T-helper 17 cell (primary cell): ENCODE data around the gene CREB3. TPM values are rescaled to one million over a fixed set of nuclear protein-coding genes. Genes with fewer than 3 reads are reported as not detected.

ENCODE experiments used
- ATAC-seq: fragments of 150-1000 bp; cut with Tn5 transposase; 2 replicates; pipeline ENCODE4 v1.10.0; 2021; ENCODE audit warnings: mild to moderate bottlenecking, moderate library complexity
- DNase-seq, 3 donors: peaks; one replicate each; pipeline versions ENCODE4 v3.0.0 to v3.0.0-alpha.2; 2020 to 2021
- H3K9me3 ChIP-seq: one replicate; pipeline ENCODE4 v1.7.0; 2013; ENCODE audit warnings: low read length, mild to moderate bottlenecking; ENCODE audit not compliant: control insufficient read depth, poor library complexity, severe bottlenecking
- H3K27ac Mint-ChIP-seq: one replicate; pipeline ENCODE4 v1.8.0; 2022; ENCODE audit warnings: mild to moderate bottlenecking, moderate library complexity, mixed read lengths
- H3K27me3 Mint-ChIP-seq: one replicate; pipeline ENCODE4 v1.8.0; 2022; ENCODE audit warnings: mixed read lengths
- H3K36me3 Mint-ChIP-seq: one replicate; pipeline ENCODE4 v1.8.0; 2022; ENCODE audit warnings: low read depth, mixed read lengths
- H3K4me1 Mint-ChIP-seq: one replicate; pipeline ENCODE4 v1.8.0; 2022; ENCODE audit warnings: mild to moderate bottlenecking, mixed read lengths
- H3K4me3 Mint-ChIP-seq: one replicate; pipeline ENCODE4 v1.8.0; 2022; ENCODE audit warnings: mild to moderate bottlenecking, moderate library complexity, mixed read lengths
- total RNA-seq, 4 donors: library from RNA in 2 of 4; stranded (reverse) in 2 of 4; gene quantifications; one replicate each; pipeline ENCODE4 v1.2.3 and lab custom pipeline; 2022 to 2026

Gene CREB3
- total RNA-seq, 2 donors from 2014 or later = 16.0 to 16.5 TPM

DNA sequence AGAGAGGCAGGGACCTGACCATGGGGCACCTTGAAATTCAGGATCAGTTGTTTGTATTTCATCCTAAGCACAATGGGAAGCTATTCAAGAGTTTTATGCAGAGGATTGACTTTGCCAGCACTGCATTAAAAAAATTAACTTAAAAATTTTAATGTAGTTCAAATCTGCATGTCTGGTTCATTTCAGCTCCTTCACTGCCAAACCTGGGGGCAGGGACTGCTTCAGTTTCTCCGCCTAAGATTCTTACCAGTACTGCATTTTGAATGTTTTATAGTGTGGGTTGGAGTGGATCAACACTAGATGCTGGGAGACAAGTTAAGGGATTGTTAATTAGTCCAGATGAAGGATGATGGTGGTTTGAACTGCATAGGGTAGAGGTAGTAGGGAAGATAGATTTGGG is 37.3 kb downstream of the CREB3 start:
- no peaks in the 10 kb centered on the region for H3K9me3 ChIP-seq
- no peak for ATAC-seq
- DNase-seq = no peak

DNA sequence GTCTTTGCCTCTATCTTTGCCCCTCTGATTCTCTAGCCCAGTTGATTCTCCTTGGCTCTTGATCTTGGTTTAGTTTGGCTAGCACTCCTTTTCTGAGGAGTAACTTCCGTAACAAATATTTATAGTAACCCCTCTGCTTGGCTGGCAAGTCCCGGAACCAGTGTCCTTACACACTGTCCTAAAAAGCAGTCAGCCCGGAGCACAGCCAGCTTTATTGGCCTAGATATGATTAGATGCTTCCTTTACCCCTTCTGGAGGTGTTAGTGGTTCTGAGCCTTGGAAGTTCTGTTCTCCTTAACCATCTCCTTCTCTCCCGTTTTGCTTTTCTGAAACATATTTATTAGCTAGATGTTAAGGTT is 38.6 kb downstream of the CREB3 start:
- H3K4me1 Mint-ChIP-seq = peaks cover 5% of the 10 kb centered on the region
- DNase-seq (no peak), ATAC-seq (no peak)
- no peaks in the 10 kb centered on the region for H3K9me3 ChIP-seq
- no peak overlapping the region for H3K4me3 Mint-ChIP-seq
- H3K27ac Mint-ChIP-seq = no peak overlapping the region
- no peaks in the 10 kb centered on the region for H3K36me3 Mint-ChIP-seq
- no peaks in the 10 kb centered on the region for H3K27me3 Mint-ChIP-seq

More for the DNA sequence above, 37.3 kb downstream of the CREB3 start:
- H3K27me3 Mint-ChIP-seq = no peaks in the 10 kb centered on the region
- no peak overlapping the region for H3K27ac Mint-ChIP-seq
- H3K4me1 Mint-ChIP-seq = peaks cover 5% of the 10 kb centered on the region
- no peak overlapping the region for H3K4me3 Mint-ChIP-seq
- H3K36me3 Mint-ChIP-seq = no peaks in the 10 kb centered on the region

DNA sequence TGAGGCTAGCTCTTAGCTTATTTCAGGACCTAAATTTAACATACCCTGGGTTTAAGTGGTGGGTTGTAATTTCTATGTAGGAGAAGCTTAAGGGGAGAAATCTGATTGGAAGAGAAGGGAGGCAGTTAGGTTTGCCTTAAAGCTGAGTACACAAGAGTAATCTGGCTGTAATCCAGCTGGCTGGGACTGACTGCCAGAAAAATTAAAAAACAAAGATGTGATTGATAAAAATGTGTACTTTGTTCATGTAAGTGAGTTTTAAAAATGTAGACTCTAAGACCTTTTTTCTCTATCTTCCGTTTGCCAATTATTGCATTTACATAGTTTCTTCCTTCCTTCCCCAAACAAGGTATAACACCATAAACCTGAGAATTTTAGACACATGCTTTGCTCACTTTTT is 39.1 kb downstream of the CREB3 start:
- Mint-ChIP-seq H3K36me3 (no peaks in the 10 kb centered on the region), H3K4me1 (peaks cover 2% of the 10 kb centered on the region), H3K4me3 (no peak overlapping the region), H3K27ac (no peak overlapping the region), H3K27me3 (no peaks in the 10 kb centered on the region)
- no peaks in the 10 kb centered on the region for H3K9me3 ChIP-seq
- DNase-seq (no peak), ATAC-seq (no peak)

DNA sequence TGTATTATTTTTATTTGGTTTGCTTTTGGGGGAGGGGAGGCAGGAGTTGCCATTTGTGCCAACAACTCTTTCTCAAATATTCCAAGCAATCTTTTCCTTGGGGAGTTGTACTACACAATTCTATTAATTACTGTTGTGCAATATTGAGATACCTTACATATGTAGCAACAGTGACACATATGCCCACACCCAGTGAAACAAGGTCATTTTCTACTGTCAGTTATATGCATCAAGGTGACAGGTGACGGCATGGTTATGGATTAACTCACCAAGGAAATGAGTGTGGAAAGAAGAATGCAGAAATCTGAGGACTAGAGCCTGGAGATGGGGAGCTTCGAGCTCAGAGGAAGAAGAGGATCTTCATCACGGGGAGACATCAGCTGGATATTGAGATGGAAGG is 39.5 kb downstream of the CREB3 start:
- ATAC-seq = no peak
- Mint-ChIP-seq H3K4me1 (peaks cover 2% of the 10 kb centered on the region), H3K27me3 (no peaks in the 10 kb centered on the region), H3K4me3 (no peak overlapping the region), H3K27ac (no peak overlapping the region), H3K36me3 (no peaks in the 10 kb centered on the region)
- H3K9me3 ChIP-seq = no peaks in the 10 kb centered on the region
- no peak for DNase-seq

DNA sequence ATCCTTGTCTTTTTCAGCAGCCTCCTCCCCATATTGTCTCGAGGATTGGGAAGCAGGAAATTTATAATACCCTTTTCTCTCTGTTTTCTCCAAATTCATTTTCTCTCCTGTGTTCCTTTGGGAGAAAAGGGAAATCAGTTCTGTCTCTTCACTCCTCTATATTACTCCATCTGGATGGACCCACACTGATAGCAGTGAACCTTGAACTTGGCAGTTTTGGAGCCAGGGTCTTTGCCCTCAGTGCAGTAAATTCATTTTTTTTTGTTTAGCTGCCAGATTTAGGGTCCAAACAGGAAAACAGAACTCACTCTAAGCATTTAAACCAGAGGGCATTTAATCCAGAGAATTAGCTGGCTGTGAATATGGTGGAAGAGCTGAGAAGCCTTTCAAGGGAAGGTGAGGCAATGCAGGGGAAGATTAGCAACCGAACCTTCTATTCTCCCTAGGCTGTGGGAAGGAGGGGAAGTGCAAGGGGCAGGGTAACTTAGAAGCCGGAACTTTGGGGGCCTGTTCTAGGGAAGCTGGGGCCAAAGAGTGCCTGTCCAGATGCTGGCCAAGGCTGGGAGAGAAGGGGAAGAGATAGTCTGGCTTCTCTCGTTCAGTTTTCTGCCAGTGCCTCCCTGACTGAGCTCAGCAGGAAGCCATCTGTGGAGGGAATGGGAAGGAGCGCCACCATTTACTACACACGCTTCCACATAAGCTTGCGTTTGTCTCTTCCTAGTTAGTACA is 42.6 kb downstream of the CREB3 start:
- Mint-ChIP-seq H3K4me1 (peaks cover 2% of the 10 kb centered on the region), H3K36me3 (no peaks in the 10 kb centered on the region), H3K27ac (peak overlapping the region; percentile 60), H3K27me3 (no peaks in the 10 kb centered on the region), H3K4me3 (peak overlapping the region; percentile 45)
- H3K9me3 ChIP-seq = no peaks in the 10 kb centered on the region
- DNase-seq (no peak), ATAC-seq (no peak)

DNA sequence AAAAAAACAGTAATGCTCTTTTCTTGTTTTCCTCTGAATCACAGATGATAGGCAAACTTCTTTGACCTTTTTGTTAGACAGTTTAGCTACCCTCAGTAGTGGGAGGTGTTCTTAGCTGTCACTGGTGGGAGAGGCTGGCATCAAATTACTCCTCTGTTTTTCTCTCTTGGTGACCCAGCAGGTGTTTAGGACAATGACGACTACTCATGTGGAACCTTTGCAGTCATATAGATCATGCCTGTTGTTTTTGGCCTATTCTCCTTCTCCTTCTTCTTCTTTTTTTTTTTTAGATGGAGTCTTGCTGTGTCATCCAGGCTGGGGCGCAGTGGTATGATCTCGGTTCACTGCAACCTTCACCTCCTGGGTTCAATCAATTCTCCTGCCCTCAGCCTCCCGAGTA is 43.6 kb downstream of the CREB3 start:
- Mint-ChIP-seq H3K4me3 (no peak overlapping the region), H3K27me3 (no peaks in the 10 kb centered on the region), H3K4me1 (peaks cover 4% of the 10 kb centered on the region), H3K36me3 (no peaks in the 10 kb centered on the region), H3K27ac (no peak overlapping the region)
- no peaks in the 10 kb centered on the region for H3K9me3 ChIP-seq
- ATAC-seq (no peak), DNase-seq (no peak)

DNA sequence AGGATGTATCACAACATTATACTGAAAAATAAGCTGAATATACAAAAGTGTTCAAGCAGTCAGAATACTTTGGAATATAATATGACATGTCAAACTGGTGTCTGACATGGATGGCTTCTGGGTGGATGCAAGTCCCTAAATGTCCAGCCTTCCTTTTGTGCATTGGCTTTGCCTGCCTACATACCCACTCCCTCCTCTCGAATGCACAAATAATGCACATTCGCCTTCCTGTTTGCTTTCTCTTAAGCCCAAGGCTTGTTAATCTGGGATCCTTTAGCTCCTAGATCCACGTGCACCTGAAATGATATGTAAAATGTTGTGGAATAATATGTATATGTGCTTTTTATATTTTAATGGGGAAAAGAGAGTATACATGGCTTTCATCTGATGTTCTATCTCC is 46.0 kb downstream of the CREB3 start:
- Mint-ChIP-seq H3K27ac (peak overlapping the region; percentile 22), H3K27me3 (no peaks in the 10 kb centered on the region), H3K4me1 (peaks cover 5% of the 10 kb centered on the region), H3K4me3 (no peak overlapping the region), H3K36me3 (no peaks in the 10 kb centered on the region)
- ATAC-seq (no peak), DNase-seq (no peak)
- H3K9me3 ChIP-seq = no peaks in the 10 kb centered on the region

DNA sequence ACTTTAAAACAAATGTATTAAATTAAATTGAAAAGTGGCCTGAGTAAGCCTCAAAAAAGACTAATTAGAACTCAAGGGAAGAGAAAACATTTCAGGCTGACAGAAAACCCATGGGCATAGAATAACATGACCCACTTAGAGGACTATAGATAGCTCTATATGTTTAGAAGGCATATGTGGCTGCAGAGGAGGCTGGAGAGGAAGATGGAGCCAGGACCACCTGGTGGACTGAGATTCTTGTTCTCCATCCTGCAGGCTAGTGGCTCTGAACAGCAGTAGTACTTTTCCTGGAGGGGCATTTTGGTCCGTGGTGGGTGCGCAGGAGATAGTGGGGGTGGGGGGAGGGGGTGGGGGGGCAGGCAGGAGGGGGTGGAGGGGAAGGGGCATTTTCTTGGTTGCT is 48.6 kb downstream of the CREB3 start:
- Mint-ChIP-seq H3K27ac (no peak overlapping the region), H3K4me1 (peaks cover 7% of the 10 kb centered on the region), H3K27me3 (no peaks in the 10 kb centered on the region), H3K4me3 (no peak overlapping the region), H3K36me3 (peaks cover 8% of the 10 kb centered on the region)
- no peak for DNase-seq
- ATAC-seq = no peak
- no peaks in the 10 kb centered on the region for H3K9me3 ChIP-seq

DNA sequence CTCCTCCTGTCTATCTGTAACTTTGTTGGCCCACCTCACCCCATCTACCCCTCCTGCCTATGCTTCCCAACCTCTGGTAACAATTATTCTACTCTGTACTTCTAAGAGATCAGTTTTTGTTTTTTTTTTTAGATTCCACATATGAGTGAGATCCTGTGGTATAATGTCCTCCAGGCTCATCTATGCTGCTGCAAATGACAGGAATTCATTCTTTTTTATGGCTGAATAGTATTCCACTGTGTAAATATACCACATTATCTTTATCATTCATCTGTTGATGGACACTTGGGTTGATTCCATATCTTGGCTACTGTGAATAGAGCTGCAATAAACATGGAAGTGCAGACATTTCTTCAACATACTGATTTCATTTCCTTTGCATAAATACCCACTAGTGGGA is 51.0 kb downstream of the CREB3 start:
- no peaks in the 10 kb centered on the region for H3K9me3 ChIP-seq
- Mint-ChIP-seq H3K4me3 (no peak overlapping the region), H3K36me3 (peaks cover 8% of the 10 kb centered on the region), H3K27ac (no peak overlapping the region), H3K4me1 (peaks cover 11% of the 10 kb centered on the region), H3K27me3 (no peaks in the 10 kb centered on the region)
- no peak for DNase-seq
- ATAC-seq = no peak

Other genes with a start within 250 kb of the CREB3 start
- under 1 TPM; 0.18 to 0.75 TPM for gene RUSC2, start 242.6 kb upstream of the CREB3 start, total RNA-seq
- gene TESK1, start 127.4 kb upstream of the CREB3 start, total RNA-seq = 10 to 100 TPM; 31.7 to 31.9 TPM
- gene CD72, start 114.3 kb upstream of the CREB3 start, total RNA-seq = 1 to 10 TPM; 3.5 to 8.1 TPM
- 10 to 100 TPM; 33.9 to 48.9 TPM for gene SIT1, start 81.7 kb upstream of the CREB3 start, total RNA-seq
- over 10,000 TPM in 1 of 2 donors, 1,000 to 10,000 TPM in 1; 7,466 to 10,512 TPM for gene RMRP, start 74.6 kb upstream of the CREB3 start, total RNA-seq
- gene CCDC107, start 74.4 kb upstream of the CREB3 start, total RNA-seq = 10 to 100 TPM; 27.7 to 35.2 TPM
- 1 to 10 TPM; 1.6 to 3.1 TPM for gene ARHGEF39, start 67.5 kb upstream of the CREB3 start, total RNA-seq
- not detected for gene CA9, start 58.7 kb upstream of the CREB3 start, total RNA-seq
- 10 to 100 TPM; 29.2 to 33.9 TPM for gene TPM2, start 42.7 kb upstream of the CREB3 start, total RNA-seq
- gene TLN1, start 471 bp upstream of the CREB3 start, total RNA-seq = 100 to 1,000 TPM; 259 to 617 TPM
- gene GBA2, start 16.6 kb downstream of the CREB3 start, total RNA-seq = 10 to 100 TPM; 28.6 to 28.7 TPM
- gene RGP1, start 16.6 kb downstream of the CREB3 start, total RNA-seq = 10 to 100 TPM; 25.5 to 26.5 TPM
- gene MSMP, start 21.6 kb downstream of the CREB3 start, total RNA-seq = not detected
- 1 to 10 TPM; 3.8 to 4.0 TPM for gene NPR2, start 58.9 kb downstream of the CREB3 start, total RNA-seq
- under 1 TPM; 0.81 to 0.97 TPM for gene SPAG8, start 79.6 kb downstream of the CREB3 start, total RNA-seq
- 10 to 100 TPM; 15.0 to 20.5 TPM for gene HINT2, start 82.4 kb downstream of the CREB3 start, total RNA-seq
- gene FAM221B, start 96.1 kb downstream of the CREB3 start, total RNA-seq = not detected
- gene TMEM8B, start 96.6 kb downstream of the CREB3 start, total RNA-seq = 1 to 10 TPM; 4.5 to 7.1 TPM
- gene OR13J1, start 137.7 kb downstream of the CREB3 start, total RNA-seq = not detected
- not detected for gene HRCT1, start 173.5 kb downstream of the CREB3 start, total RNA-seq
- gene SPAAR, start 176.8 kb downstream of the CREB3 start, total RNA-seq = not detected
- gene OR2S2, start 225.5 kb downstream of the CREB3 start, total RNA-seq = not detected